Fibroblast of lung (primary cell): ENCODE measurements around the gene TTC19. TPM values are rescaled to one million over a fixed set of nuclear protein-coding genes. Genes with fewer than 3 reads are reported as not detected.
A peak's percentile ranks its signal among the peaks of the same experiment; 100 is the strongest.

ENCODE experiments used
- DNase-seq, 2 donors: peaks; one replicate each; pipeline versions ENCODE4 v3.0.0 to v3.0.0-alpha.2; 2010; ENCODE audit warnings: low read depth in 2 of 2
- H2AFZ ChIP-seq: 2 replicates; pipeline ENCODE4 v1.5.1; 2012; ENCODE audit warnings: low read length, control low read depth, inconsistent platforms
- H3K27ac ChIP-seq: 2 replicates; pipeline ENCODE4 v1.5.1; 2011; ENCODE audit warnings: low read length, control low read depth; ENCODE audit not compliant: insufficient read depth
- H3K27me3 ChIP-seq: 2 replicates; pipeline ENCODE4 v1.5.1; 2011; ENCODE audit warnings: mild to moderate bottlenecking, low read length; ENCODE audit not compliant: control insufficient read depth, insufficient read depth
- H3K36me3 ChIP-seq: 2 replicates; pipeline ENCODE4 v1.5.1; 2011; ENCODE audit warnings: low read length; ENCODE audit not compliant: control insufficient read depth, insufficient read depth
- H3K4me1 ChIP-seq: 2 replicates; pipeline ENCODE4 v1.5.1; 2011; ENCODE audit warnings: low read length; ENCODE audit not compliant: control insufficient read depth, insufficient read depth; ENCODE audit errors: extremely low read depth
- H3K4me2 ChIP-seq: 2 replicates; pipeline ENCODE4 v1.5.1; 2011; ENCODE audit warnings: low read length, control low read depth; ENCODE audit not compliant: insufficient read depth; ENCODE audit errors: extremely low read depth
- H3K4me3 ChIP-seq, 4 experiments: fragments of 200-600 bp in 1 of 4; sonication (generic) in 1 of 4; replicated peaks in 1 of 4; 2 replicates each; pipeline ENCODE4 v1.5.1; 2011 to 2016; ENCODE audit warnings: low read length in 4 of 4, low read depth in 3 of 4, mild to moderate bottlenecking in 3 of 4, control low read depth in 2 of 4, inconsistent platforms in 1 of 4, mixed read lengths in 1 of 4; ENCODE audit not compliant: insufficient read depth in 1 of 4; ENCODE audit errors: control extremely low read depth in 1 of 4
- H3K79me2 ChIP-seq: 2 replicates; pipeline ENCODE4 v1.5.1; 2012; ENCODE audit warnings: mild to moderate bottlenecking, low read length, inconsistent platforms; ENCODE audit not compliant: control insufficient read depth, insufficient read depth
- H3K9ac ChIP-seq: 2 replicates; pipeline ENCODE4 v1.5.1; 2011; ENCODE audit warnings: mild to moderate bottlenecking, low read length, control low read depth; ENCODE audit not compliant: insufficient read depth
- H3K9me3 ChIP-seq: 2 replicates; pipeline ENCODE4 v1.5.1; 2012; ENCODE audit warnings: low read depth, low read length; ENCODE audit not compliant: control insufficient read depth, insufficient read depth
- H4K20me1 ChIP-seq: 2 replicates; pipeline ENCODE4 v1.5.1; 2011; ENCODE audit warnings: low read length; ENCODE audit not compliant: control insufficient read depth, insufficient read depth; ENCODE audit errors: extremely low read depth
- CTCF ChIP-seq, 2 donors: IDR thresholded peaks in 1 of 2; conservative IDR thresholded peaks in 1 of 2; 1 replicate in 1 of 2; 2 replicates in 1 of 2; pipeline ENCODE4 v1.5.1; 2011 to 2012; ENCODE audit warnings: low read length in 2 of 2, control low read depth in 1 of 2, inconsistent platforms in 1 of 2, low read depth in 1 of 2, mild to moderate bottlenecking in 1 of 2
- EZH2 ChIP-seq: IDR thresholded peaks from 2 replicates; pipeline ENCODE4 v1.5.1; 2012; ENCODE audit warnings: low read length, control low read depth, mild to moderate bottlenecking; ENCODE audit errors: missing control alignments
- polyA plus RNA-seq, 2 donors: library from polyadenylated mRNA; depleted of rRNA in 1 of 2; stranded (reverse) in 1 of 2; unstranded in 1 of 2; fragments of >200 nt; gene quantifications; 2 replicates each; pipeline ENCODE4 v1.2.1, GENCODE V29; 2011 to 2012; ENCODE audit warnings: missing spikeins in 1 of 2
- total RNA-seq: library from RNA; depleted of rRNA; stranded (reverse); fragments of >200 nt; gene quantifications from 2 replicates; pipeline ENCODE4 v1.2.1, GENCODE V29; 2014

TTC19 gene
- total and polyA plus RNA-seq, 2 donors (not counting 1 experiment from before 2014, with no cell fraction given), result 4.2 to 23.0 TPM

- DNase-seq, result peak in 1 of 2 donors; percentile 35
- TF ChIP-seq EZH2, result no peak
- TF ChIP-seq CTCF (conservative IDR thresholded peaks at IDR 0.05 in 1 of 2, IDR thresholded peaks at IDR 0.05 in 1 of 2; ENCODE audit: low read depth in 1 of 2, low read length in 2 of 2), result no peak
- H3K9me3 ChIP-seq, result no peaks in the 10 kb centered on the region
- H3K4me3 ChIP-seq, result no peak overlapping the region
- peaks cover 9% of the 10 kb centered on the region for H3K36me3 ChIP-seq
- H3K9ac ChIP-seq, result no peak overlapping the region
- H2AFZ ChIP-seq, result no peak overlapping the region
- H3K4me2 ChIP-seq, result no peak overlapping the region
- H3K79me2 ChIP-seq, result no peaks in the 10 kb centered on the region
- H4K20me1 ChIP-seq, result no peaks in the 10 kb centered on the region
- no peak overlapping the region for H3K27ac ChIP-seq
- H3K27me3 ChIP-seq, result no peaks in the 10 kb centered on the region
- no peaks in the 10 kb centered on the region for H3K4me1 ChIP-seq
Observed at GRCh38 chr17:16046966-16047365, 47.3 kb downstream of the TTC19 start.

GRCh38 chr17:16048811-16049449 is 49.3 kb downstream of the TTC19 start:
- Histone ChIP-seq H3K27ac (no peak overlapping the region), H4K20me1 (no peaks in the 10 kb centered on the region), H3K36me3 (peaks cover 6% of the 10 kb centered on the region), H3K27me3 (no peaks in the 10 kb centered on the region), H3K9me3 (no peaks in the 10 kb centered on the region), H3K4me1 (no peaks in the 10 kb centered on the region), H2AFZ (no peak overlapping the region), H3K4me3 (no peak overlapping the region), H3K4me2 (no peak overlapping the region), H3K79me2 (no peaks in the 10 kb centered on the region), H3K9ac (no peak overlapping the region)
- TF ChIP-seq EZH2 (no peak), CTCF (conservative IDR thresholded peaks at IDR 0.05 in 1 of 2, IDR thresholded peaks at IDR 0.05 in 1 of 2; ENCODE audit: low read depth in 1 of 2, low read length in 2 of 2) (no peak)
- DNase-seq, result no peak

GRCh38 chr17:16050844-16051243 is 51.2 kb downstream of the TTC19 start:
- no peak overlapping the region for H3K27ac ChIP-seq
- no peak overlapping the region for H3K4me3 ChIP-seq
- peaks cover 4% of the 10 kb centered on the region for H3K36me3 ChIP-seq
- no peak for TF ChIP-seq CTCF (conservative IDR thresholded peaks at IDR 0.05 in 1 of 2, IDR thresholded peaks at IDR 0.05 in 1 of 2; ENCODE audit: low read depth in 1 of 2, low read length in 2 of 2)
- no peaks in the 10 kb centered on the region for H3K9me3 ChIP-seq
- no peaks in the 10 kb centered on the region for H3K27me3 ChIP-seq
- H3K4me2 ChIP-seq, result no peak overlapping the region
- DNase-seq, result no peak
- H3K79me2 ChIP-seq, result no peaks in the 10 kb centered on the region
- H2AFZ ChIP-seq, result no peak overlapping the region
- H3K9ac ChIP-seq, result no peak overlapping the region
- H3K4me1 ChIP-seq, result no peaks in the 10 kb centered on the region
- no peaks in the 10 kb centered on the region for H4K20me1 ChIP-seq
